Retinal pigment epithelial cell (primary cell): ENCODE data around the gene LMAN2.
"Not testable (repeated sequence)": the region's sequence is repeated elsewhere in the genome, so short reads cannot be mapped to it uniquely, and the experiment has no call there.

Experiments
- DNase-seq: peaks from one replicate; pipeline ENCODE4 v3.0.0-alpha.2; 2010; ENCODE audit warnings: low read depth
- H3K4me3 ChIP-seq: 2 replicates; pipeline ENCODE4 v1.5.1; 2011; ENCODE audit warnings: mild to moderate bottlenecking, low read length, control low read depth, moderate library complexity
- CTCF ChIP-seq: conservative IDR thresholded peaks from 2 replicates; pipeline ENCODE4 v1.5.1; 2011; ENCODE audit warnings: low read depth, low read length, control low read depth, inconsistent platforms

The LMAN2 gene

GRCh38 chr5:177343777-177344176, 7.7 kb downstream of the LMAN2 start:
- H3K4me3 ChIP-seq, result no peak overlapping the region
- DNase-seq, result no peak
- no peak for TF ChIP-seq CTCF

GRCh38 chr5:177343000-177343399, 8.5 kb downstream of the LMAN2 start:
- not testable (repeated sequence) for H3K4me3 ChIP-seq, DNase-seq

GRCh38 chr5:177339107-177339638, 12.3 kb downstream of the LMAN2 start:
- no peak for TF ChIP-seq CTCF
- H3K4me3 ChIP-seq, result no peak overlapping the region
- DNase-seq, result no peak

GRCh38 chr5:177338251-177339106, 13.0 kb downstream of the LMAN2 start:
- no peak for DNase-seq
- TF ChIP-seq CTCF, result no peak
- H3K4me3 ChIP-seq, result no peak overlapping the region

- TF ChIP-seq CTCF, result no peak
- no peak for DNase-seq
- H3K4me3 ChIP-seq, result no peak overlapping the region
Measured at GRCh38 chr5:177336603-177337494, 14.6 kb downstream of the LMAN2 start.

- no peak for DNase-seq
- no peak overlapping the region for H3K4me3 ChIP-seq
- peak; percentile 66 for TF ChIP-seq CTCF
Measured at GRCh38 chr5:177336112-177336511, 15.4 kb downstream of the LMAN2 start.

- H3K4me3 ChIP-seq, result no peak overlapping the region
- no peak for TF ChIP-seq CTCF
- DNase-seq, result no peak
Measured at GRCh38 chr5:177335701-177336065, 15.8 kb downstream of the LMAN2 start.
